Stimulated activated naive CD4-positive, alpha-beta T cell (primary cell): ENCODE results near the gene ZNF292.
"Not testable (repeated sequence)": the region's sequence is repeated elsewhere in the genome, so short reads cannot be mapped to it uniquely, and the experiment has no call there.

Experiments used
- DNase-seq, 6 experiments: peaks; one replicate each; lab custom pipeline; 2025; lab: John Stamatoyannopoulos, UW

ZNF292 gene

GRCh38 chr6:87154993-87155841 is at the start of gene ZNF292:
Gene ZNF292 (plus strand): TSS chr6:87155565. CDS start chr6:87155592, 27 bp downstream.
- DNase-seq: peak; percentile 87 to 93 (median 90)

DNA sequence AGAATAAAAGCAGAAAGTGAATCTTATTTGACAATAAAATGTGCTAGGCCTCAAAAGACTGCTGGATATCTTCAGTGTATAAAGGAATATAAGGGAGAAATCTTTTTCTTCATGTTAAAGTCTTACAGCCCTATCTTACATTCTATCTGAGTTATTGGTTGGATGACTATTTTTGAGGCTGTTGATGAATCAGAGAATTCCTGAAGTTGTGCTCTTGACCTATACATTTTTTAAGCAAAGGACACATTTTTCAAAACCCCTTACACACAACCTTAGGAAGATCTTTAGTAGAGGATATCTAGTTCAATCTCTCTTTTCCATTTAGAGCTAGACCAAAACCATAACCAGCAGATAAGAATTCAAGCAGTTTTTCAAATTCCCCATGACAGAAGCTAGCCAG is 49.5 kb upstream of the ZNF292 start:
- DNase-seq: no peak

DNA sequence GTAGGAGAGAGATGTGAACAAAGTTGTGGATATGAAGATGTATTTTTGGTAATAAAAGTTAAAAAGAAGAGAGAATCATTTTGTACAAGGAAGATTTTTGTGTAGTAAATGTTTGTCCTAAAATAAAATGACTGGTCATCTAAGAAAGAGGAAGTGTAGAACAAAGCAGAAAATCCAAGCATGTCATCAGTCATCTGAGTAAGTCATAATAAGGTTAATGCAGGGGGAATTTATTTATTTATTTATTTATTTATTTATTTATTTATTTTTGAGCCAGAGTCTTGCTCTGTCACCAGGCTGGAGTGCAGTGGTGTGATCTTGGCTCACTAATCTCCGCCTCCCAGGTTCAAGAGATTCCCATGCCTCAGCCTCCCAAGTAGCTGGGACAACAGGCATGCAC is 44.7 kb upstream of the ZNF292 start:
- DNase-seq: no peak

DNA sequence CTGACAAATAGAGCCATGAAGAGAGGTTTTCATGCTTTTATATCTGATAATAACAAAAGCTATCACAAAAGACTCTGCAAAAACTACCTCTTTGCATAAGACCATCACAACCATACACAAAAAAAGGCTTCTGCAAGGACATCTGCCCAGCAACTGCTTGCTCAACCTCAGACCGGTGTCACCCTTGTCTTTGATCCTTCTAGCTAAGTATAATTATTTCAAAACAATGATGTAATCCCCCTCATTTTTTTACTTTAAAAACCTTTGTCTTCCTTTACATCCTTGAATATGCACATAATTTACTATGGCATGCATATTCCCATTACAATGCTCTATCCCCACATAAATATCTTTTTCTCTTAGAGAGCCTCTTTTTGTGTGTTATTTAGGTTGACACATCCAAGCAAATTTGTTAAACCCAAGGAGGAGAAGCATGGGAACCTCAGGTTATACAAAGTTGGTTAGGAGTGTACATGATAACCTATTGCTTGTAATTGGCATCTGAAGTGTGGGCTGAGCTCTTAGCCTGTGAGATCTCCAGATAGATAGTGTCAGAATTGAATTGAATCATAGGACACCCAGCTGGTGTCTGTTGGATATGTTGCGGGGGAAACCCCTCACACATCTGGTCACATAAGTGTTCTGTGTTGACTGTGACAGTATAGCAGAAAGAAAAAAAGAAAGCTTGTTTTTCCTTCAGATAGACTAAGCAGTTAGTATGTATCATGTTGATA is 39.8 kb upstream of the ZNF292 start:
- DNase-seq: no peak

GRCh38 chr6:87116922-87117321 is 38.4 kb upstream of the ZNF292 start:
- no peak for DNase-seq

GRCh38 chr6:87118054-87118453 is 37.3 kb upstream of the ZNF292 start:
- no peak for DNase-seq

DNA sequence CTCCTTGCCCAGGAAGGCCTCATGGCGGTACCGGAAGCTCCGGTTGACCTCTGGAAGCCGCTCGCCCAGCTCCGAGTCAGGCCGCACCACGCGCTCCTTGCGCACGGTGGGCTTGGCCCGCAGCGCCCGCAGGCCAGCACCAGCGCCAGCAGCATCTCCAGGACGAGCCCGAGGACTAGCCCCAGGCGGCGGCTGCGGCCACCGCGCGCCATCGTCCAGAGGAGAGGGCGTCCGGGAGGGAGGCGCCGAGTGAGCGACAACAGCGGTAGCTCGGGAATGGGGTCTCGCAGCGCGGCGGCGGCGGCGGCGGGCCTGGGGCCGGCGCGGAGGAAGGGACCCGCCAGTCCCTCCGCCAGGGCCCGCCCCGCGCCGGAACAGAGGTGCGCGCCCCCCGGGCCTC is 32.9 kb upstream of the ZNF292 start:
- no peak for DNase-seq

- DNase-seq: no peak
Observed at GRCh38 chr6:87124074-87124473, 31.3 kb upstream of the ZNF292 start.

DNA sequence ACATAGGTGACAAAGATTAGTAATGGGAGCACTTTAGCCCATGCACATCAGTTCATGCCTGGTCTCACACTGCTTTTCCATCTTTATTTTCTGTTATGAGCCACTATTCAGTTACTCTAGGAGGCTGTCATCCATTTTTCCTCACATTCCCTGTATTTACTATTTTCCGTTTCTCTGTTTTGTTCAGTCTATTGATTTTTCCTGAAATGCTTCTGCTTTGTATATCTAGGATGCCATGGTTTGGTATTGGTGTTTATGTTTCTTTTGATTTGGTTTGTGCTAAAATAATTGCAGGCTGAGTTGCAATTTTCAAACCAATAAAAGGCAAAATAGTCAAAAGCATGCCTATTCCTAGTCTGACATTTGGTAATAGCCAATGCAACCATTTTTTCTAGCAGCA is 28.9 kb upstream of the ZNF292 start:
- no peak for DNase-seq

- no peak for DNase-seq
Observed at GRCh38 chr6:87127737-87128136, 27.6 kb upstream of the ZNF292 start.

GRCh38 chr6:87136963-87137362 is 18.4 kb upstream of the ZNF292 start:
- no peak for DNase-seq

GRCh38 chr6:87139236-87139635 is 16.1 kb upstream of the ZNF292 start:
- DNase-seq: peak in 5 of 6 experiments; percentile 18 to 71 (median 42)

GRCh38 chr6:87139927-87140326 is 15.4 kb upstream of the ZNF292 start:
- not testable (repeated sequence) for DNase-seq

- DNase-seq: no peak
Observed at GRCh38 chr6:87146363-87146762, 9.0 kb upstream of the ZNF292 start.

DNA sequence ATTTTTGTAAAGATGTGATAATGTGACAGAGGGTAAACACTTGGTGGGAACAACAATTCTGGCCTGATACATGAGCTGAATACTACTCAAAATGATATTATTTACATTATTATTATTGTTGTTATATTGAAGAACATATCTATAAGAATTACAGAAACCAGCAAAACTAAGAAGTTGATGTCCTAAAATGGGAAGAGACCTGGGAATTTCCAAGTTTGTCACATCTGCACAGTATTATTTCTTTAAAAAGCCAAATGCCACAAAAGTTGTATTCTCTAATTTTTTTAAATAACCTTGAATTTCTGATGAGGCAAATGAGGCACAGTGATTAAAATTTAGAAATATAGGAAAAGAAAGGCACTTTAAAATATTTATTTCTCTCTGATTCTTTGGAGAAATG is 5.0 kb upstream of the ZNF292 start:
- no peak for DNase-seq

DNA sequence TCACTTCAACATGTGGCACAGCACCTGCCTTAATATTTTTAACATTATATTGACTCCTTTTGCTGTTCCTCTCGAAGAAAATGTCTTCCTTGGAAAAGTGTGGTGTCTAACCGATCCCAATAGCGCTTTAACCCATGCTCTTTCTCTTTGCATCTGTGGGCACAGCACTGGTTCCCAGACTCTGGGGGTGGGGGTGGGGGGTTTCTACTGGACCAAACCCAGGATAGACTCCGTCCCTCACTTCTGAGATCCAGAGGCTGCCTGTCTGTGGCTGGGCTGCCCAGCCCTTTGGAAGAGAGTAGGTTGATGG is 3.9 kb upstream of the ZNF292 start:
- no peak for DNase-seq

DNA sequence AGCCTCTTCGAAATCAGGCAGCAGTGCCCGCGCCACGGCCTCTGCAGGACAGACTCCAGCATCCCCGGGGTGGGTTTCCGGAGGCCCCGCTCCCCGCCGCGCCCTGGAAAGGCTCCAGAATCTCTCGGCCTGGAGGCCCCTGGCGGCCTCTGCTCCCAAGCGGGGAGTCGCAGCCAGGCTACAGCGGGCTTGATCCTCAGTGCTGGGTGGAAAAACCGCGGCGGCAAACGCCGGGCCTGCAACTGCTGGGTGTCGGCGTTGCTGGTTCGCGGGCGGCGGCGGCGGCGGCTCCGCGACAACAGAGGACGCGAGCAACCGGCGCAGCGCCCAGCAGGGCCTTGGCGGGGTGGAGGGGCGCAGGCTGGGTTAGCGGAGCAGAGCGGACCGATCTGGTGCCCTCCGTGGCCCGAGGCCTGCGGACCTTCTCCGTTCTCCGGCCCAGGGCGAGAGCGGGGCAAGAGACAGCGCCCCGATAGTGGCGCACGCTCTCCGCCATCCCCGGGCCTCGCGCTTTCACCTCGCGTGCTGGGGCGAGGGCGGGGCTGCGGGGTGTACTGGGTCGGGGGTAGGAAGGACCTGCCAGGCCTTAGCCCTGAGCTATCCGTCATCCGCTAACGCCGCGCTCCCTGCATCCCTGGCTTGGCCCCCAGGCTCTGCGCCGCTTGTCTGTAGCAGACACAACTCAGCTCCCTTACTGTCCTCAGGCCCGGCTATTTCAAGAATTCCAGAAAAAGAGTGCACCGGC is 3.4 kb upstream of the ZNF292 start:
- DNase-seq: peak; percentile 38 to 87 (median 66)

GRCh38 chr6:87152526-87152955 is 2.8 kb upstream of the ZNF292 start:
- DNase-seq: no peak

GRCh38 chr6:87154641-87154992 is 748 bp upstream of the ZNF292 start:
- DNase-seq: no peak

- DNase-seq: peak; percentile 14 to 70 (median 43)
Observed at GRCh38 chr6:87155842-87156815, 764 bp downstream of the ZNF292 start.

DNA sequence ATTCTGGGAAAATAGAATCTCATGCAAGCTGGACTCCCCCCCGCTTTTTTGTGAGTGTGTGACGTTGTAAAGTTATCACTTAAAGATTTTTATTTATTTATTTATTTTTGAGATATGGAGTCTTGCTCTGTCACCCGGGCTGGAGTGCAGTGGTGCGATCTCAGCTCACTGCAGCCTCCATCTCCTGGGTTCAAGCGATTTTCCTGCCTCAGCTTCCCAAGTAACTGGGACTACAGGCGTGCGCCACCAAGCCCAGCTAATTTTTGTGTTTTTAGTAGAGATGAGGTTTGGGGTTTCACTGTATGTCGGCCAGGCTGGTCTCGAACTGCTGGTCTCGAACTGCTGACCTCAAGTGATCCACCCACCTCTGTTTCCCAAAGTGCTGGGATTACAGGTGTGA is 2.2 kb downstream of the ZNF292 start:
- DNase-seq: not testable (repeated sequence)

GRCh38 chr6:87161299-87161698 is 5.9 kb downstream of the ZNF292 start:
- no peak for DNase-seq
